SU-DHL-6 (cell line): ENCODE measurements around the gene INO80B.

Source experiments
- H2AFZ ChIP-seq: fragments of 200-600 bp; sonication (generic); 2 replicates; pipeline ENCODE4 v1.6.1; 2014; ENCODE audit warnings: low read depth, mild to moderate bottlenecking, moderate library complexity, mixed read lengths, antibody characterized with exemption, low read length; ENCODE audit not compliant: severe bottlenecking
- H3F3A ChIP-seq: fragments of 200-600 bp; shearing (Covaris generic); 2 replicates; pipeline ENCODE4 v1.6.0; 2016; ENCODE audit warnings: antibody characterized with exemption, mild to moderate bottlenecking; ENCODE audit not compliant: insufficient read depth
- H3K27ac ChIP-seq: fragments of 200-600 bp; sonication (generic); 2 replicates; pipeline ENCODE4 v1.5.1; 2016; ENCODE audit warnings: low read depth, mild to moderate bottlenecking, low read length, moderate library complexity, mixed read lengths
- H3K27me3 ChIP-seq: fragments of 200-600 bp; sonication (generic), shearing (Covaris generic); 2 replicates; pipeline ENCODE4 v1.6.0; 2014; ENCODE audit warnings: mild to moderate bottlenecking, low read length
- H3K36me3 ChIP-seq: fragments of 200-600 bp; sonication (generic); 2 replicates; pipeline ENCODE4 v1.6.1; 2014; ENCODE audit warnings: mild to moderate bottlenecking, low read length, mixed read lengths
- H3K4me2 ChIP-seq: fragments of 300-600, 200-600 bp; shearing (Covaris generic), sonication (generic); 2 replicates; pipeline ENCODE4 v1.6.0; 2014; ENCODE audit warnings: low read length, low read depth, mild to moderate bottlenecking; ENCODE audit not compliant: poor library complexity, severe bottlenecking
- H3K4me3 ChIP-seq: fragments of 200-600 bp; sonication (generic); 2 replicates; pipeline ENCODE4 v1.5.1; 2014; ENCODE audit warnings: antibody characterized with exemption, low read length, mild to moderate bottlenecking, mixed read lengths; ENCODE audit not compliant: insufficient read depth, poor library complexity, severe bottlenecking
- H3K79me2 ChIP-seq: fragments of 200-600 bp; sonication (generic); 2 replicates; pipeline ENCODE4 v1.6.1; 2014; ENCODE audit warnings: mild to moderate bottlenecking, low read length, moderate library complexity; ENCODE audit not compliant: insufficient read depth
- H3K9ac ChIP-seq: fragments of 200-600 bp; sonication (generic); 2 replicates; pipeline ENCODE4 v1.7.0; 2014; ENCODE audit warnings: mild to moderate bottlenecking, low read length
- H3K9me2 ChIP-seq: fragments of 200-600 bp; sonication (generic); replicated peaks from 2 replicates; pipeline ENCODE4 v1.6.1; 2014; ENCODE audit warnings: low read length; ENCODE audit not compliant: insufficient read depth
- H3K9me3 ChIP-seq: fragments of 200-600 bp; sonication (generic); 2 replicates; pipeline ENCODE4 v1.6.1; 2014; ENCODE audit warnings: low read length, mixed read lengths; ENCODE audit not compliant: insufficient read depth
- H4K20me1 ChIP-seq: fragments of 200-600 bp; sonication (generic); 2 replicates; pipeline ENCODE4 v1.6.1; 2014; ENCODE audit warnings: low read depth, mild to moderate bottlenecking, antibody characterized with exemption, low read length, moderate library complexity, mixed read lengths
- CTCF ChIP-seq: fragments of 200-600 bp; sonication (generic); IDR thresholded peaks from one replicate; pipeline ENCODE4 v1.5.1; 2017; ENCODE audit warnings: antibody characterized with exemption, mild to moderate bottlenecking, low read length, moderate library complexity; ENCODE audit not compliant: insufficient read depth, poor library complexity, severe bottlenecking
- EZH2phosphoT487 ChIP-seq: fragments of 200-600 bp; sonication (generic), shearing (Covaris generic); conservative IDR thresholded peaks from 2 replicates; pipeline ENCODE4 v1.6.1; 2018; ENCODE audit warnings: mild to moderate bottlenecking, antibody characterized with exemption, low read length, moderate library complexity, mixed read lengths

The INO80B gene

GRCh38 chr2:74415762-74416395 is 39.0 kb upstream of the INO80B start:
- Histone ChIP-seq H3K27ac (no peak overlapping the region), H3K27me3 (no peaks in the 10 kb centered on the region), H3K4me2 (no peak overlapping the region), H3K9ac (no peak overlapping the region), H3K9me2 (no peaks in the 10 kb centered on the region), H3F3A (no peaks in the 10 kb centered on the region; the same call in 1 of the 2 replicates), H3K79me2 (no peaks in the 10 kb centered on the region), H3K9me3 (no peaks in the 10 kb centered on the region), H3K4me3 (no peak overlapping the region), H4K20me1 (no peaks in the 10 kb centered on the region), H2AFZ (no peak overlapping the region), H3K36me3 (no peaks in the 10 kb centered on the region)
- no peak for TF ChIP-seq EZH2phosphoT487
- no peak for TF ChIP-seq CTCF

- Histone ChIP-seq H3K4me3 (no peak overlapping the region), H3K9ac (no peak overlapping the region), H4K20me1 (no peaks in the 10 kb centered on the region), H3K36me3 (no peaks in the 10 kb centered on the region), H3K27ac (no peak overlapping the region), H3K27me3 (no peaks in the 10 kb centered on the region), H2AFZ (no peak overlapping the region), H3K9me3 (no peaks in the 10 kb centered on the region), H3F3A (no peaks in the 10 kb centered on the region; the same call in 1 of the 2 replicates), H3K9me2 (no peaks in the 10 kb centered on the region), H3K4me2 (no peak overlapping the region), H3K79me2 (no peaks in the 10 kb centered on the region)
- TF ChIP-seq EZH2phosphoT487 (no peak), CTCF (no peak)
Observed at GRCh38 chr2:74416778-74417177, 38.1 kb upstream of the INO80B start.

- no peaks in the 10 kb centered on the region for H3K9me2 ChIP-seq
- no peak overlapping the region for H3K4me3 ChIP-seq
- H3K4me2 ChIP-seq, result no peak overlapping the region
- no peak overlapping the region for H3K9ac ChIP-seq
- TF ChIP-seq EZH2phosphoT487 (no peak), CTCF (no peak)
- H3K27ac ChIP-seq, result no peak overlapping the region
- H3K27me3 ChIP-seq, result no peaks in the 10 kb centered on the region
- H3K9me3 ChIP-seq, result no peaks in the 10 kb centered on the region
- no peak overlapping the region for H2AFZ ChIP-seq
- no peaks in the 10 kb centered on the region for H4K20me1 ChIP-seq
- H3K36me3 ChIP-seq, result no peaks in the 10 kb centered on the region
- no peaks in the 10 kb centered on the region for H3K79me2 ChIP-seq
- no peaks in the 10 kb centered on the region; the same call in 1 of the 2 replicates for H3F3A ChIP-seq
Observed at GRCh38 chr2:74417197-74417596, 37.7 kb upstream of the INO80B start.
